ENCODE results near the gene SPO11. TPM values are rescaled to one million over a fixed set of nuclear protein-coding genes. Genes with fewer than 3 reads are reported as not detected.

The SPO11 gene, protein sequence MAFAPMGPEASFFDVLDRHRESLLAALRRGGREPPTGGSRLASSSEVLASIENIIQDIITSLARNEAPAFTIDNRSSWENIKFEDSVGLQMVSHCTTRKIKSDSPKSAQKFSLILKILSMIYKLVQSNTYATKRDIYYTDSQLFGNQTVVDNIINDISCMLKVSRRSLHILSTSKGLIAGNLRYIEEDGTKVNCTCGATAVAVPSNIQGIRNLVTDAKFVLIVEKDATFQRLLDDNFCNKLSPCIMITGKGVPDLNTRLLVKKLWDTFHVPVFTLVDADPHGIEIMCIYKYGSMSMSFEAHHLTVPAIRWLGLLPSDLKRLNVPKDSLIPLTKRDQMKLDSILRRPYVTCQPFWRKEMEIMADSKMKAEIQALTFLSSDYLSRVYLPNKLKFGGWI
- not detected in 2 replicates for total RNA-seq (2014; rRNA removed; shearing (Covaris generic))
- polyA plus RNA-seq (2014; cell fraction: nucleus; rRNA removed) = not detected in 2 replicates

DNA sequence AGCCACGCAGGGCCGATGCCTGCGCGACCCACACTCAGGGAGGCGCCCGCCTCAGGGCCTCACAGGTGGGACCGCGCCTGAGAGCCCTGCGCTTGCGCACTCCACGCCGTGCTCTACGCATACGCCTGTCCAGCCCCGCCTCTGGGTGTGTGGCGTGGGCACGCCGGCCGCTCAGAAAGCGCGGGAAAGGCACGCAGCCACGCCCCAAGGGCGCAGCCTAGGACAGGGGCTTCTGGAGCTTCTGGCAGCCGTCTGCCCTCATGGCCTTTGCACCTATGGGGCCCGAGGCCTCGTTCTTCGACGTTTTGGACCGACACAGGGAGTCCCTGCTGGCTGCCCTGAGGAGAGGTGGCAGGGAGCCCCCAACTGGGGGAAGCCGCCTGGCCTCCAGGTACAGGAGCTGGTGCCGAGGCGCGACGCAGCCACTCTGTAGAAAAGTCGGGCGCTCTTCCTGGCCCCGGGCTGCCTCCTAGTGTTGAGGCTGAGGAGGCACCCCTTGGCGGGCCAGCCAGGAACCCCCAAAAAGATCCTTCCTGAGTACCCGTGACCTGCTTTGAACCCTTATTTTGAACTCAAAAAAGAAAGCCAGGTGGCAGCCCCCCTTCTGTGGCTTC, at the start of gene SPO11:
SPO11 (plus strand) TSS at position 196 of the 614 bp plus-strand sequence; CDS start at position 261, 65 bp downstream.
- no peak for DNase-seq (ENCODE audit: extremely low read depth, low read depth)

GRCh38 chr20:57280221-57280620, 49.4 kb upstream of the SPO11 start:
- DNase-seq (ENCODE audit: extremely low read depth, low read depth) = no peak

DNA sequence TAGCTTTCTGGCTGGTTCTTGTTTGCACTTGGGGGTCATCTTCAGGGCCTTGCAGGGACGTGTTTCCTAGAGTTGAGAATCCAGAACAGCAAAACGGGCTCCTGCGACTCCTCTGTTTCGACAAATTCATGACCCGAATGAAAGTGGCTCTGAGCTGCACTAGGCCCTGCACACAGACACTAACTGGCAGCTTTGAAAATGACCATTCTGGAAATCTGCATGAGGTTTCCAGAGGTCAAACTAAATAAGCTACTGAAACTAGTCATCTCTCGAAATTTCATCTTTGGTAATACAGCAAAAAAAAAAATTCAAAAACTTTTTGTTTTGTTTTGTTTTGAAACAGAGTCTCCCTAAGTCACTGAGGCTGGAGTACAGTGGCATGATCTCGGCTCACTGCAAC, 47.7 kb upstream of the SPO11 start:
- no peak for DNase-seq (ENCODE audit: extremely low read depth, low read depth)

DNA sequence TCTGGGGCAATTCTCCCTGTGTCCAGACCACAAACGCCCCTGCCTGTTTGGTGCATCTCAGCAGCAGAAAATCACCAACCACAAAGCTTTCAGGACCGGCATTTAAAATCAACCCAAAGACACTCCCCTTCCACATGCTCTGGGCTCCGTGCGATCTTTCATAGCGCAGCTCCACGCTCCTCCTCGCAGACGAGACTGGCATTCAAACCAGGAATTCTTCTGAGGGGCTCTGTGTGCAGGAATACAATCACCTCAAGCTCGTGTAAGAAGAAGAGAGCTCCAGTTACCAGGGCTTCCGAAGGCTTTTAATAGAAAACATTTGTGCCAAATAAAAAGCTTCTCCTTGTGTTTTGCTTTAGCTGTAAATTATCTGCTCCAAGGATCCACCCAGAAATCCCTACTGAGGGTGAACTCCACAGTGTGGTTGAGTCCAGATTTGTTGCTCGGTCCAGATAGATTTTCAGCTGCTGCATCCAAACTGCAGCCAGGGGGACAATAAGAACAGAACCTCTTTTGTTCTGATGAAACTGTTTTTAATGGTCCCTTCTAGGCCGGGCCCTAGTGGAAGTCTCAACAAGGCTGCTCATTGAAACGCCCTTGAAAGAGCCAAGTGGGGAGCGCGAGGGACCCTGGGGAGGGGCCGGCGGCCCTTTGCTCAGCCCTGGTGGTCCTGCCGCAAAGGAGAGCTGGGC, 46.8 kb upstream of the SPO11 start:
- DNase-seq (ENCODE audit: extremely low read depth, low read depth) = no peak

GRCh38 chr20:57283860-57284259, 45.7 kb upstream of the SPO11 start:
- no peak for DNase-seq (ENCODE audit: extremely low read depth, low read depth)

DNA sequence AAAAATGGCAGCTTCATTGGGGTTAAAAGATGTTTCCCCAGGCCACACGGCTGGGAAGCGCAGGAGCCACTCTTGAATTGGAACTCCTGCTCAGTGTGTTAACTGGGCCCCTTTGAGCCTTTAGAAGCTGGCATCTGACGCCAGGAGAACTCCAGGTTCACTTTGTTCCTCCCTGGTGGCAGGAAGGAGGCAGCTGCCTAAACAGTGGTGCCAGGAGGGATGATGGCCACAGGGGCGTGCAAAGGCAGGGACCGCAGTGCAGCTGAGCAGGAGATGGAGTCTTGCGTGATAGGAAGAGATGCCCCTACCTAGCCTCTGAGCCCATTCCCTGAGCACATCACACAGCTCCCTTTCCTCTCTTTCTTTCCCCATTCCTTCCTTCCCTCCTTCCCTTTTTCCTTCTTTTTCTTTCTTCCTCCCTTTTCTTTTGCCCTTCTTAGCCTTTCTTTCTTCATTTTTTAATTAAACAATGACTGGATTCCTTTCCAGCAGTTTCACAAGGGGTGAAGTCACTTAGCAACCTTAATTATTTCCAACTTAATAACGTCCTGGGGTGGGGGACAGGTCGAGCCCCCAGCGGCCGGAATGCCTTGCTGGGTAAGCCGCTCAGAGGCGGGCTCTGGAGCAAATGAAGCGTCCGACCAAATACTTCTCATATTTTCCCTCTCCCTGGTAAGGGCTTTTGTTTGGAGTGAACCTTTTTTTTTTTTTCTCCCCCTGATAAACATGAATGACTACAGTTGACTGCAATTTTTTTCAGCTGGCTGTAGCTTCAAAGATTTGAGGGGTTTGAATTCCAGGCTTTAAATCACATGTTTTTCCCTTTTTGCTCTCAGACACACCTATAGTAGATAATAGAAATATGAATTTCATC, 42.4 kb upstream of the SPO11 start:
- no peak for DNase-seq (ENCODE audit: extremely low read depth, low read depth)

DNA sequence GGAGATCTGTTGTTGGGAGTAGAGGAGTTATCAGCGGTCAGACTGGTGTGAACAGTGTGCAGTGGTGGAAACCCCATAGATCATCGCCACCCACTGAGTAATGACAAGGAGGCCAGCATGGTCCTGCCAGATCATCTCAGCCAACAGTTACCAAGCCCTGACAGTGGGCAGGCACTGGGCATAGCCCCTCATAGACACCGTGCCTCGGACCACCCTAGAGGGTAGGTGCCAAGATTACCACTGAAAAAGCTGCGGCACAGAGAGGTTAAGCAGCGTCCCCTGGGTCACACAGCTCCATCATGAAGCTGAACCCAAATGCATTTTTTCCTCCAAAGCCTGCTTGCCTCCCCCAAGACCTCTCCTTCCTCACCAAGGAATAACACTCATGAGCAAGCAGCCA, 41.7 kb upstream of the SPO11 start:
- no peak for DNase-seq (ENCODE audit: extremely low read depth, low read depth)

DNA sequence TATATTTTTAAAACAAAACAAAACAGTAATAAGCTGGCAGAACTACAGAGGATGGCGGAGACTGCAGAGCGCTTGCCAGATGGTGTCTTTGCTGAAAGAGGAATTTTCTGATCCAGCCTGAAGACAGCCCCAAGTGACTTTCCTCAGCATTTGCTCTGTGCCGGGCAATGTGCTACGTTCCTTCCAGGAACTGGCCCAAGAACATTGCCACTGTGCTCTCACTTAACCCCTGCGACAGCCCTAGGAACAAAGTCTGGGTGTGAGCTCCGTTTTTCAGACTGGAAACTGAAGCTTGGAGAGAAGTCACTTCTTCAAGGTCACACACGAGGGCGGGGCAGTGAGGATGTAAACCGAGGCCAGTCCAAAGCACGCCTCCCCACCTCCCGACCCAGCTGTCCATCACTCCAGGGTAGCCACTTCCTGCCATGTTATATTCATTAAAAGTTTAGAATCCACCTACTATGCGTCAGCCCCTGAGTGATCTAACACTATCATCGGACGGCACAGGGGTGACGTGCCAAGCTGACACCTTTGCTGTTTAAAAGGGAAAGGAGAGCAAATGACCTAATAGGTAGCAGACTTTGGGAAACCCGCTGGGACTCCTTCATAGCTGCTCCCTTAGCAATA, 40.8 kb upstream of the SPO11 start:
- no peak for DNase-seq (ENCODE audit: extremely low read depth, low read depth)

DNA sequence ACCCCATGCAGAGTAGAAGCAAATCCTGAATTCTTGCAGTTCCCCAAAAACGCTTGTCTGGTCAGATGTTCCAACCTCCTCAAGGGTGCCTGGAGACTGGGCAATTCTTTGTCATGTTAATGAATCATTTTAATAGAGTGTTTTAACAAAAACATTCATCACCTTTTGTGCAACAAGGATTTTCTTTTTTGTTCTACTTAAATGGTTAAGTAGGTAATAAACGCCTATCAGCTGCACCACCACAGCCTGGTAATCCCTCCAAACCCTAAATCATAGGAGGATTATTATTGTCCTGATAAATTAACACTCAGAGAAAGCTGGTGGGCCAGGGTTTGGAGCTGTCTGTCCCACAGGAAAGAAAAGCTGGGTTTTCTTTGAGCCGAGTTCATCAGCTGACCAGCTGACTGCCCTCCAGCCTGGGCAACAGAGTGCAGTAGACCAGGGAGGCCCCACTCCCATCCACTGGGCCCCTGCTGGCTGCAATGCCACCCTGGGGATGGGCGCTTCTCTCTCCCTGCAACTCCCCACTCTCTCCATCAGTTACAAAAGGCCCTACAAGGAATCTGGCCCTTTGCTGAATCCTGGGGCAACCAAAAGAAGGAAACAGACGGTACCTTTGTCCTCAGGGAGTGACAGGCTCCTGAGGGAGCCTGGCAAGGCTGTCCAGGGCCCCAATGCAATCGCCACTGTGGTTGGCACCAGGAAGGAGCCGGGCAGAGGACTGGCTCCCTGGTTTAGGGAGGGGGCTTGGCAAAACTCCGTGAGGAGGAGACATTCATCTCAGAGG, 40.0 kb upstream of the SPO11 start:
- DNase-seq (ENCODE audit: extremely low read depth, low read depth) = no peak

DNA sequence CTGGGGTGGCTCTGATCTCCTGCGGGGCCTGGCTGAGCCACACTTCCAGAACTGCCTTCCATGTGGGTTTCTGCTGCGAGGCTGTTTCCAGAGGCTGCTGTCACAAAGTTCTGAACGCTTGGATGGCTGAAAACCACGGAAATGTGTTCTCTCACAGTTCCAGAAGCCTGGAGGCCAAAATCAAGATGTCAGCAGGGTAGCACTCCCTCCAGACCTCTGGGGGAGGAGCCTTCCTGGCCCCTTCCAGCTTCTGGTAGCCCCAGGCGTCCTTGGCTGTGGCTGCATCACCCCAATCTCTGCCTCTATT, 39.5 kb upstream of the SPO11 start:
- no peak for DNase-seq (ENCODE audit: extremely low read depth, low read depth)

DNA sequence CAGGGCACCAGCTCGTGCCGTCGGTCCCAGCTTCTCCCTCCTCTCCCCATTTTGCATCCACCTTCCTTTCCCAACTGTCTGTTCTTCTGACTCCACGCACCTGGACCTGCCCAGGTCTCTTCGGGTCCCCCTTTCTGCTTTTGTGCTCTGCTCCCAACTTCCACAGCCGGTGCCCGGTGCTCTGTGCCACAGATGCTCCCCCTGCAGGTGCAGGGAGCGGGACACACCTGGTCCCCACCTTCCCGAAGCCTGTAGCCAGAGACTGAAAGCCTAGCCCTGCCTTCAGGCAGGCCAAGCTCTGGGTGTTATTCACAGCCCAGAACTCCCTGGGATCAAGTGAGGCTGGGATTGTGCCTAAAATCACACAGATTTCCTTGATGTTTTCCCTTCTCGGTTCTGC, 38.6 kb upstream of the SPO11 start:
- DNase-seq (ENCODE audit: extremely low read depth, low read depth) = no peak

DNA sequence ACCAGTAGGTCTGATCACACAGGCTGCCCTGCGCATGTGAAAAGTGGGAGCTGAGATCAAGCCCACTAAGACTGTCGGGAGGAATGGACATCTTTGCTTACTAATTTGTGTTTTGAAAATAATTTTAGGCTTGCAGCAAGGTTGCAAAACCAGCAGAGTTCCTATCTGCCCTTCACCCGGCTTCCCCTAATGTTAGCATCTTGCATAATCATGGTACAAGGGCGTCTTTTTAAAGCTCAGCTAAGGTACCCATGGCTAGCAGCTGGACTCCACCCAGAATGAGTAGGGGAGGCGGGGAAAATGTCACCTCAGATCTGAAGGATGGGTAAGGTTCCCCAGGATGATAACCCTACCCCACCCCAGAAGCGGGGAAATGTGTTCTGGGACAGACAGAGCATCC, 37.9 kb upstream of the SPO11 start:
- no peak for DNase-seq (ENCODE audit: extremely low read depth, low read depth)

DNA sequence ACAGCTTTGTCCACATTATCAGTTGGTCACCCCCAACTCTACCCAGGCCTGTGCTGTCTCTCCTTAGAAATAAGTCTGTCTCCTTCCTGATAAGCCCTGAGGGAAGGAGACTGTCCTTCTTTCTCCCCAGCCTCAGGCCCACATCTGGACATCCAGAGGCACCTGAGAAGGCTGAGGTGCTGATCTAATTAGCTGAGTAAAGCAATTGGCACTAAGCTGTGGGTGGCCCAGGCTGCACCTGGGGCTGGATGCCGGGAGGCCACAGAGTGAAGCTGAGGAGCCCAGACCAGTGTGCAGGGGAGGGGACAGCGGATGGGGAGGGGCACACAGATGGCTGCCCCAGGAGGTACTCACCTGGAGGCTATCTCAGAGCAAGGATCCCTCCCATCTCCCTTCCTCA, 37.0 kb upstream of the SPO11 start:
- no peak for DNase-seq (ENCODE audit: extremely low read depth, low read depth)

- no peak for DNase-seq (ENCODE audit: extremely low read depth, low read depth)
These were observed 35.6 kb upstream of the SPO11 start for GRCh38 chr20:57293995-57294394.

DNA sequence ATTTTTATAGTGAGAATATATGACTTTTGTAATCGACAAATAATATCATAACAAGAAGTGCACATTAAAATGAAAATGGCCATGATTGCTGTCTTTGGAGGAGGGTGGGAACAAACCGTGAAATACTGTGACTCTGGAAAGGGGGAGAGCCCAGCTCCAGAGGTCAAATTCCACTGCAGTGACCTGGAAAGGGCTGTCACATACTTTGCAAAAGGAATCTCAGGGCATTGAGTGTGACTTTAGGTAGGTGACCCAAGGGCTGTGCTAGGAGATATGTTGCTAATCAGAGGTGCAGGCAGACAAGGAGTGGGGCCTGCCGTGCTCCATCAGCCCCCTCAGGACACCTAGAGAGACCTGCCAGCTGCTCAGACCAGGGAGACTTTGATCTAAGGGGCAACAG, 35.1 kb upstream of the SPO11 start:
- DNase-seq (ENCODE audit: extremely low read depth, low read depth) = no peak

GRCh38 chr20:57298457-57298856, 31.1 kb upstream of the SPO11 start:
- DNase-seq (ENCODE audit: extremely low read depth, low read depth) = no peak

- DNase-seq (ENCODE audit: extremely low read depth, low read depth) = no peak
These were observed 28.6 kb upstream of the SPO11 start for GRCh38 chr20:57301026-57301425.

DNA sequence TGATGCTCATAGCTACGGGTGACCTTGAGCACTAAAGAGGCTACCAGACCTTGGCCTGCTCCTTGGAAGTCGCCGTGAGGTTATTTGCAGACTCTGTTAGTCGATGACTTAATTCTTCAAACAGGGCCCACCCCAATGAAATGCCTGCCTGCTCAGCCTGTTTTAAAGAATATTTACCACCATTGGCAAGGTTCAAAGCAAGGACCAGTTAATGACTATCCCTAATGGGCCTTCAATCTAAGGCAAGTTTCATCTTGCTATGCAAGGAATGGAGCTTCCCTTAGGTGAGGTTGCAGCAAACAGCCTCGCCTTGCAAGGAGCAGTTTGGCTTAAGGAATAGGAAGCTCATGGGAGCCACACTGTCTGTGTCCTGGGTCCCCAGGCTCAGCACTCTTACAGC, 22.9 kb upstream of the SPO11 start:
- no peak for DNase-seq (ENCODE audit: extremely low read depth, low read depth)

DNA sequence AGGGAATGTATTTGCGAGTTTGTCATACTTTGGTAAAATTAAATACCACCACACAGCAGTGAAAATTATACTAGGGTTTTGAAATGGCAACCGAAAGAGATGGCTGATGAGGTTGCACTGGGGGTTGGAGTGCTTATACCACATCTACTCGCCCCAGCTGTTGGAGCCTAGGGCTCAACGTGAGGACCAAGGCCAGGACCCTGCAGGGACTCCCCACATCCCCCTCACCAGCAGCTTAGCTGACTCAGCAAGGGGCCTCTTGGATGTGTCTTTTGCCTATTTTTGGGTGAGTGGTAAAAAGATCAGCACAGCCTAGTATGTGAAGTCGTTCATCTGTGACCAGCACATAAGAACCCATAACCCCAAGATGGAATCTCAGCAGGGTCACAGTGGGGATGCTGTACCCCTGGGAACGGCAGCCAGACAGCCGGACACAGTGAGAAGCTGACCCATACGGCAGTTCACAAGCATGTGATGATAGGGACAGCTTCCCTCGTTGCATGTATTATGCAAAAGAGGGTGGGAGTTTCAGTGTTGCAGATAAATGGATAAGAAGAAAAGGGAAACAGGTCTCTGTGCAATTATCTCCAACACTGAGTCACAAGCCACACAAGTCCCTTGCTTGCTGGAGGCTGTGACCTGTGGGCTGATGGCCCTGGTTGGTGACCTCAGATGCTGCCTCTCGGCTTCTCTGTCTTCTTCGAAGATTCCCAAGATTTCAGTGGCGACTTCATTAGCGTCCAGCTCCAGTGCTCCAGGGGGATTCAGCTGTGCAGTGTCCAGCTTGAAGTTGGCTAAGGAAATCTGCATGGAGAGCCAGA, 20.9 kb upstream of the SPO11 start:
- DNase-seq (ENCODE audit: extremely low read depth, low read depth) = no peak
